Panc1 (cell line): ENCODE results near the gene PYM1.

Experiments
- CTCF ChIP-seq: fragments of 450-650 bp; IDR thresholded peaks from 2 replicates; pipeline ENCODE4 v1.5.1; 2017; ENCODE audit warnings: mild to moderate bottlenecking
- POLR2AphosphoS5 ChIP-seq: IDR thresholded peaks from 2 replicates; pipeline ENCODE4 v1.6.1; 2012; ENCODE audit warnings: mild to moderate bottlenecking, low read depth, low read length, moderate library complexity
- REST ChIP-seq, 2 experiments: IDR thresholded peaks; 2 replicates each; pipeline ENCODE4 v1.6.1; 2011 to 2012; ENCODE audit warnings: low read depth in 2 of 2, control low read depth in 1 of 2, low read length in 1 of 2, mild to moderate bottlenecking in 1 of 2, moderate library complexity in 1 of 2; ENCODE audit not compliant: insufficient read depth in 1 of 2
- SIN3A ChIP-seq: IDR thresholded peaks from 2 replicates; pipeline ENCODE4 v1.6.1; 2012; ENCODE audit warnings: low read depth, mild to moderate bottlenecking, low read length, moderate library complexity, borderline replicate concordance; ENCODE audit not compliant: insufficient read depth
- TCF7L2 ChIP-seq: IDR thresholded peaks from 2 replicates; pipeline ENCODE4 v1.6.1; 2011; ENCODE audit warnings: mild to moderate bottlenecking, low read depth, low read length, inconsistent platforms

- TF ChIP-seq SIN3A (no peak), CTCF (no peak), POLR2AphosphoS5 (no peak), REST (IDR thresholded peaks at IDR 0.05; ENCODE audit: insufficient read depth in 1 of 2, low read depth in 2 of 2, low read length in 1 of 2) (no peak), TCF7L2 (no peak)
Observed at GRCh38 chr12:55932551-55932910, 4.8 kb upstream of the PYM1 start.
